HG03025 (cell line): ENCODE results near the gene CDK17.
"Not testable (repeated sequence)": the region's sequence is repeated elsewhere in the genome, so short reads cannot be mapped to it uniquely, and the experiment has no call there.

Experiments used
- ATAC-seq: cut with Tn5 transposase; IDR thresholded peaks from one replicate; pipeline ENCODE4 v1.9.1; 2021; ENCODE audit warnings: mild to moderate bottlenecking, moderate library complexity; ENCODE audit not compliant: unreplicated experiment, low FRiP score

CDK17 gene

GRCh38 chr12:96395236-96395635, 5.0 kb downstream of the CDK17 start:
- ATAC-seq, result no peak

GRCh38 chr12:96393229-96393628, 7.0 kb downstream of the CDK17 start:
- ATAC-seq, result not testable (repeated sequence)

- ATAC-seq, result no peak
Observed at GRCh38 chr12:96392397-96392796, 7.8 kb downstream of the CDK17 start.

GRCh38 chr12:96387981-96388380, 12.3 kb downstream of the CDK17 start:
- ATAC-seq, result no peak

- ATAC-seq, result no peak
Observed at GRCh38 chr12:96386794-96387193, 13.4 kb downstream of the CDK17 start.

GRCh38 chr12:96383991-96384390, 16.2 kb downstream of the CDK17 start:
- ATAC-seq, result no peak

- no peak for ATAC-seq
Observed at GRCh38 chr12:96383371-96383770, 16.9 kb downstream of the CDK17 start.

- not testable (repeated sequence) for ATAC-seq
Observed at GRCh38 chr12:96379743-96380142, 20.5 kb downstream of the CDK17 start.

GRCh38 chr12:96378319-96378718, 21.9 kb downstream of the CDK17 start:
- ATAC-seq, result no peak

GRCh38 chr12:96376865-96377264, 23.4 kb downstream of the CDK17 start:
- ATAC-seq, result no peak

GRCh38 chr12:96375841-96376604, 24.2 kb downstream of the CDK17 start:
- ATAC-seq, result no peak

- no peak for ATAC-seq
Observed at GRCh38 chr12:96375170-96375569, 25.1 kb downstream of the CDK17 start.

GRCh38 chr12:96371790-96372699, 28.2 kb downstream of the CDK17 start:
- ATAC-seq, result no peak

GRCh38 chr12:96371138-96371789, 29.0 kb downstream of the CDK17 start:
- ATAC-seq, result no peak

- ATAC-seq, result no peak
Observed at GRCh38 chr12:96368687-96369086, 31.6 kb downstream of the CDK17 start.

GRCh38 chr12:96368233-96368632, 32.0 kb downstream of the CDK17 start:
- ATAC-seq, result no peak

- no peak for ATAC-seq
Observed at GRCh38 chr12:96366381-96366654, 33.9 kb downstream of the CDK17 start.

GRCh38 chr12:96365604-96366380, 34.4 kb downstream of the CDK17 start:
- ATAC-seq, result no peak

- ATAC-seq, result no peak
Observed at GRCh38 chr12:96364092-96364700, 36.0 kb downstream of the CDK17 start.

- ATAC-seq, result no peak
Observed at GRCh38 chr12:96361074-96361473, 39.2 kb downstream of the CDK17 start.
